GM13976 (cell line): Measurements from ENCODE around the gene MGAT4A.

Experiments
- DNase-seq: peaks from one replicate; pipeline ENCODE4 v3.0.0; 2012; ENCODE audit warnings: low spot score
- CTCF ChIP-seq: IDR thresholded peaks from 2 replicates; pipeline ENCODE4 v1.5.1; 2012; ENCODE audit warnings: borderline replicate concordance, mild to moderate bottlenecking; ENCODE audit not compliant: insufficient read depth; ENCODE audit errors: extremely low read depth, missing control alignments, control extremely low read depth
- in situ Hi-C: fragments of 300-500 bp; cut with MboI; formaldehyde crosslinking; loops from one replicate; pipeline ENCODE4 v1.12.0; 2022; ENCODE audit warnings: low sequenced_read_pairs, mixed read lengths, inconsistent platforms; ENCODE audit not compliant: unreplicated experiment

Gene MGAT4A

GRCh38 chr2:98727369-98728087 lies 3.4 kb downstream of the MGAT4A start:
- no peak for DNase-seq
- in situ Hi-C loops: no loop called here
- no peak for TF ChIP-seq CTCF

DNA sequence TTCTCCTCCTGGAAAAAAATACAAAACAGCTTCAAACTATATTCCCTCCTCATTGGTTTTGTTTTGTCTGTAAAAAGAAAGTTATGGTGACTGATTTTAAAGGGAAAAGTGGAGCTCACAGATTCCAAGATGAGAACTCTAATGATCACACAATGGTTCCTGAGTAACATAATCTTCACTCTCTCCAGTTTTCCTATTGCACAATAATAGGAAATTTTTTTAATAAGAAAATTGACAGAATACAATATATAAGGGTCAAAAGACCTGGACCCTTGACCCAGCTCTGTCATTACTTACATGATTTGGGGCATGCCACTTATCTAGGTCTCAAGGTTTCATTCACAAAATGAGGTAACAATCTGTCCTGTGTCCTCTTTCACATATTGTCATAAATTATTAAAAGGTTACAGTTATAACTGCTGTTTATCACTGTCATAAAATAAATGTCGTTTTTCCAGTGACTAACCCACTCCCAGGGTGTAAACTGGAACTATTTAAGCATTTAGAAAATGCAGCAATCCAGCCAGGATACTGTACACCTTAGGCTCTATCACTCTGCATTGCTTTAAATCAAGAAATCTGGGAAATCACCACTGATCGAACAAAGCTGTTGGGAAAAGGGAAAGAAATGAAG lies 4.1 kb downstream of the MGAT4A start:
- no peak for TF ChIP-seq CTCF
- in situ Hi-C loops: no loop called here
- no peak for DNase-seq

DNA sequence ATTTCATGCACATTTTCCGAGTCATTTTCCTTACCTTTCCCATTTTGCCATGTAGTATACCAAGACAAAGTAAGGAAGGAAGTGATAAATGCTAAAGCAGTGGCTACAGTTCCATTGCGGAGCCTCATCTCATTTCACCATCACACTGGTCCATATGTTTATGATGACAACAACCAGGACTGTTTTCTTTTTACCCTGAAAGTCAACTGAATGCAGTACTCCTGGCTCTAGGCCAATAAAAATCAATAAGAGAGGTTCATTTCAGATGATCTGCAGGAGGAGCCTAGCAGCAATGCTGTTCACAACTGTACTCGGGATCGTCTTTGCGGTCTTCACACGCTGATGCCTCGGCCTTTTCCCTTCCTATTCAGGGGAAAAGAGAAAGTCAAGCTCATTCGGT lies 4.7 kb downstream of the MGAT4A start:
- in situ Hi-C loops: no loop called here
- no peak for TF ChIP-seq CTCF
- DNase-seq: no peak

GRCh38 chr2:98720286-98720685 lies 10.6 kb downstream of the MGAT4A start:
- no peak for TF ChIP-seq CTCF
- DNase-seq: no peak
- in situ Hi-C loops: no loop called here

DNA sequence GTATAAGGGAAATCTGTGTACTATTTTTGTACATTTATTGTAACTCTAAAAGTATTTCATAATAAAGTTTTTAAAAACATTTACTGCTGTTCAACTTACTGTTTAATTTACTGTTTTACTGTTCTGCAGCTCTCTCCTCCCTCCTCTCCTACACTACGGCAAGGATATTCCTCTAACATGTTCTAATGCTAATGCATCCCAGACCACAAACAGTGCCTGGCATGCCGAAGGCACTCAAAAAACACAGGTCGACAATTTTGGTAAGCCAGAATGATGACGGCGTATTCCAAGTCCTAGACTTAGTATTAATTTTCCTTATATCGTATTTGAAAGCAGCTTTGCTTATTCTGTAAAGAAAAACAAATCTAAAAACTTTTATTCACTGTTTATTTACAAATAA lies 13.3 kb downstream of the MGAT4A start:
- no peak for DNase-seq
- TF ChIP-seq CTCF: no peak
- in situ Hi-C loops: no loop called here

DNA sequence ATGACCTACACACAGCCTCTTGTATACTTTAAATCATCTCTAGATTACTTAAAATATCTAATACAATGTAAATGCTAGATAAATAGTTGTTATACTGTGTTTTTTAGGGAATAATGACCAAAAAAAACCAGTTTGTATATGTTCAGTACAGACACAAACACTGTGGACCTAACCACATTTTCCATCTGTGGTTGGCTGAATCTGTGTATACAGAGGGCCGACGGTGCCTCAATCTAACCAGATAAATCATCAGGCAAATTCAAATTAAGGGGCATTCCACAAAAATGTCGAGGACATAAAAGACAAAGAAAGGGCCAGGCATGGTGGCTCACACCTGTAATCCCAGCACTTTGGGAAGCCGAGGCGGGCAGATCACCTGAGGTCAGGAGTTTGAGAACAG lies 14.1 kb downstream of the MGAT4A start:
- no peak for DNase-seq
- no peak for TF ChIP-seq CTCF
- in situ Hi-C loops: no loop called here
